Liver (tissue), 9 donors: ENCODE results near the gene THY1. TPM values are rescaled to one million over a fixed set of nuclear protein-coding genes. Genes with fewer than 3 reads are reported as not detected.

Source experiments
- DNase-seq: peaks from one replicate; pipeline ENCODE4 v3.0.0-alpha.2; 2017; ENCODE audit warnings: low spot score
- H3K27ac ChIP-seq, 2 donors: one replicate each; pipeline ENCODE4 v1.7.0; 2013; ENCODE audit warnings: inconsistent platforms in 2 of 2, low read length in 2 of 2, control low read depth in 1 of 2, low read depth in 1 of 2, mild to moderate bottlenecking in 1 of 2
- H3K27me3 ChIP-seq, 4 donors: one replicate each; pipeline versions ENCODE4 v1.6.1 to v1.7.0; 2013; ENCODE audit warnings: low read length in 3 of 4, inconsistent platforms in 1 of 4, mild to moderate bottlenecking in 1 of 4, moderate library complexity in 1 of 4; ENCODE audit not compliant: control insufficient read depth in 4 of 4, insufficient read depth in 4 of 4
- H3K36me3 ChIP-seq, 4 donors: one replicate each; pipeline versions ENCODE4 v1.6.1 to v1.7.0; 2013; ENCODE audit warnings: low read length in 3 of 4, mild to moderate bottlenecking in 3 of 4, low read depth in 1 of 4, moderate library complexity in 1 of 4; ENCODE audit not compliant: control insufficient read depth in 4 of 4, insufficient read depth in 3 of 4
- H3K4me1 ChIP-seq, 4 donors: one replicate each; pipeline versions ENCODE4 v1.6.1 to v1.7.0; 2013; ENCODE audit warnings: low read length in 3 of 4, mild to moderate bottlenecking in 3 of 4, moderate library complexity in 1 of 4; ENCODE audit not compliant: control insufficient read depth in 4 of 4, insufficient read depth in 4 of 4
- H3K4me3 ChIP-seq, 3 donors: one replicate each; pipeline versions ENCODE4 v1.6.1 to v1.7.0; 2013; ENCODE audit warnings: low read length in 3 of 3, control low read depth in 1 of 3, low read depth in 1 of 3, mild to moderate bottlenecking in 1 of 3
- H3K9ac ChIP-seq, 2 donors: one replicate each; pipeline ENCODE4 v1.7.0; 2013; ENCODE audit warnings: low read length in 2 of 2, mild to moderate bottlenecking in 2 of 2, moderate library complexity in 2 of 2, control low read depth in 1 of 2, low read depth in 1 of 2
- H3K9me3 ChIP-seq, 4 donors: one replicate each; pipeline versions ENCODE4 v1.6.1 to v1.7.0; 2013; ENCODE audit warnings: low read length in 3 of 4; ENCODE audit not compliant: control insufficient read depth in 4 of 4
- EGR1 ChIP-seq, 2 donors: IDR thresholded peaks; 2 replicates each; pipeline ENCODE4 v1.6.1; 2016 to 2018; ENCODE audit warnings: antibody characterized with exemption in 2 of 2, low read depth in 2 of 2
- FOXA1 ChIP-seq: IDR thresholded peaks from 2 replicates; pipeline ENCODE4 v1.6.1; 2016; ENCODE audit warnings: antibody characterized with exemption
- FOXA2 ChIP-seq: IDR thresholded peaks from 2 replicates; pipeline ENCODE4 v1.6.1; 2016; ENCODE audit warnings: antibody characterized with exemption
- GABPA ChIP-seq, 2 donors: IDR thresholded peaks in 1 of 2; conservative IDR thresholded peaks in 1 of 2; 2 replicates each; pipeline ENCODE4 v1.6.1; 2016; ENCODE audit warnings: antibody characterized with exemption in 2 of 2, mild to moderate bottlenecking in 1 of 2, moderate library complexity in 1 of 2
- HNF4A ChIP-seq, 2 donors: conservative IDR thresholded peaks; 2 replicates each; pipeline ENCODE4 v1.6.1; 2016; ENCODE audit warnings: antibody characterized with exemption in 2 of 2, mild to moderate bottlenecking in 2 of 2
- JUND ChIP-seq, 2 donors: IDR thresholded peaks; 2 replicates each; pipeline ENCODE4 v1.6.1; 2016; ENCODE audit warnings: antibody characterized with exemption in 2 of 2
- NR2F2 ChIP-seq: IDR thresholded peaks from 2 replicates; pipeline ENCODE4 v1.6.1; 2016; ENCODE audit warnings: antibody characterized with exemption
- RAD21 ChIP-seq, 2 donors: IDR thresholded peaks; 2 replicates each; pipeline ENCODE4 v1.6.1; 2016; ENCODE audit warnings: antibody characterized with exemption in 2 of 2, mild to moderate bottlenecking in 2 of 2
- RXRA ChIP-seq, 2 donors: IDR thresholded peaks; 2 replicates each; pipeline ENCODE4 v1.6.1; 2017 to 2018; ENCODE audit warnings: antibody characterized with exemption in 2 of 2, mild to moderate bottlenecking in 1 of 2
- SP1 ChIP-seq: IDR thresholded peaks from 2 replicates; pipeline ENCODE4 v1.6.1; 2018; ENCODE audit warnings: antibody characterized with exemption, mild to moderate bottlenecking
- TAF1 ChIP-seq: conservative IDR thresholded peaks from 2 replicates; pipeline ENCODE4 v1.6.1; 2016; ENCODE audit warnings: antibody characterized with exemption, mild to moderate bottlenecking
- YY1 ChIP-seq: IDR thresholded peaks from 2 replicates; pipeline ENCODE4 v1.6.1; 2016; ENCODE audit warnings: antibody characterized with exemption, mild to moderate bottlenecking
- WGBS: extraction: QIAGEN DNeasy Blood & Tissue Kit; methylation state at CpG from one replicate; pipeline ENCODE4 v1.1.7; 2013; 5-methylcytosine and 5-hydroxymethylcytosine counted together
- polyA plus RNA-seq, 2 donors: library from polyadenylated mRNA; stranded (reverse) in 1 of 2; unstranded in 1 of 2; fragments of 200-250 nt in 1 of 2; fragments of >200 nt in 1 of 2; fragmentation: Nextera tagmentation in 1 of 2; extraction: Ambion mirVana in 1 of 2; gene quantifications; one replicate each; pipeline versions ENCODE4 v1.2.1 to v1.2.3, GENCODE V29; 2013 to 2015
- total RNA-seq, 2 donors: library from RNA; depleted of rRNA; stranded (reverse); fragments of >200 nt; gene quantifications; one replicate each; pipeline ENCODE4 v1.2.3, GENCODE V29; 2014
- TF ChIP-seq, protein P1 (sequence below): IDR thresholded peaks from 2 replicates; pipeline ENCODE4 v1.6.1; 2016; ENCODE audit warnings: antibody characterized with exemption
- TF ChIP-seq, protein P2 (sequence below): IDR thresholded peaks from 2 replicates; pipeline ENCODE4 v1.6.1; 2016; ENCODE audit warnings: antibody characterized with exemption
- TF ChIP-seq, protein P3 (sequence below): IDR thresholded peaks from 2 replicates; pipeline ENCODE4 v1.6.1; 2016; ENCODE audit warnings: antibody characterized with exemption, mild to moderate bottlenecking
- TF ChIP-seq, protein P4 (sequence below): fragments of 150-350 bp; IDR thresholded peaks from 2 replicates; pipeline ENCODE4 v1.5.1; 2017; ENCODE audit warnings: improper control_type of control experiment, low read depth, low read length; ENCODE audit not compliant: missing input control
- TF ChIP-seq, protein P5 (sequence below): IDR thresholded peaks from 2 replicates; pipeline ENCODE4 v1.6.1; 2016; ENCODE audit warnings: antibody characterized with exemption
- donor health status: healthy.
- donor health status: healthy.
- donor health status: healthy.
- donor health status: healthy.
- donor health status: healthy.

THY1 gene
- total and polyA plus RNA-seq, 4 donors = 0.51 to 5.1 (median 1.1) TPM

DNA sequence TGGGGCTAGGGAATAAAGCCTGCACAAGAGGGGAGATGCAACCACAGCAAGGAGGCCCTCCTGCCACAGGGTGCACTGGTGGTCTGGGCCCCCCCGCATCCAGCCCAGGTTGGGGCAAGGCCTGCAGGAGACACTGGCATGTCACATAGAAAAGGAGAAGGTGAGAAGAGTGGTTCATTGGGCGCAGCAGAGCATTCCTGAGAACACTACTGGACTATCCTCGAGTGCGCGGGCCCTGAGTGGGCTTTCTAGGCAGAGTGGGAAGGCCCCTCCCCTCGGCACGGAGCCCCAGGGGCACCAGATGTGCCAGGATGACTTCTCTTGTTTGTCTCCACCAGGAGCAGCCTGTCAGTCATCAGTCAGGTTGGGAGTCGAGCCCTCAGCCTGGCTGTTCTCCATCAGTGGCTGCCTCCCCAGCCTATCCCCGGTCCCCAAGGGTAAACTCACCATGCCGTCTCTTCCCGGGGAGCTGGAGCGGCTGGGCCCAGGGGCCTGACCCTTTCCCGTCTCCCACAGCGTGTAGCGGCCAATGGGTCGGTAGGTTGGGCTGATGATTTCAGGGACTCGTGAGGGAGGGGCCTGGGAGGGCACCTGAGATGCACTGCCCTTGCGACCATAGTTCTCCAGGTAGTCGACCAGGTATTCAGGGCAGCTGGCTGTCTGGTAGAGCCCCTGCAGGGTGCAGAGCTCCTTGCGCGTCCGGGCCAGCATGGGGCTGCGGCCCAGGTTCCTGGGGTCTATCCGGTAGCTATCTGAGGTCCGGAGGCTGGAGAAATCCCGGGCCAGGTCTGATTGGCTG lies 50.5 kb downstream of the THY1 start:
- 83% methylated on average over 26 of the region's 26 CpGs for WGBS
- peaks cover 20 to 75% (median 56%) of the 10 kb centered on the region in 4 donors for H3K4me1 ChIP-seq
- H3K27me3 ChIP-seq = no peaks in the 10 kb centered on the region

DNA sequence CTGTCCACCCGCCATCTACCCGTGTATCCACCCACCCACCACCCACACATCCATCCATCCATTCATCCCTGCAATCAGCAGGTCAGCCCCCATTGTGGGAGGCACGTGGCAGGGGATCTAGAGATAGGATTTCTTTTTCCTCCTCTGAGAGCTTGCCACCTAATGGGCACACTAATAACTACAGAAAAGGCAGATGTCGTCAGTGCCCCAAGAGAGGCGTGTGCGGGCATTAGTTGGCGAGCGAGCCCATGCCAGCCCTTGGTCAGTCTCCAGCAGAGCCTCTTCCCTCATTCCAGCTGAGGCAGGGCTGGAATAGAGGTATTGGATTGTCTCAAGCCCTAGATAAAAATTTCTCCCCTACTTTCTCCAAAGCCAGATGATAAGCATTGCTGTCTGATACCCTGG lies 51.2 kb downstream of the THY1 start:
- WGBS = 52% methylated on average over 8 of the region's 8 CpGs
- Histone ChIP-seq H3K9me3 (no peaks in the 10 kb centered on the region), H3K27me3 (no peaks in the 10 kb centered on the region), H3K27ac (no peak overlapping the region), H3K9ac (peak overlapping the region in 1 of 2 donors; percentile 7), H3K36me3 (no peaks in the 10 kb centered on the region), H3K4me3 (no peak overlapping the region), H3K4me1 (peaks cover 20 to 82% (median 62%) of the 10 kb centered on the region in 4 donors)
- TF ChIP-seq, protein P1, sequence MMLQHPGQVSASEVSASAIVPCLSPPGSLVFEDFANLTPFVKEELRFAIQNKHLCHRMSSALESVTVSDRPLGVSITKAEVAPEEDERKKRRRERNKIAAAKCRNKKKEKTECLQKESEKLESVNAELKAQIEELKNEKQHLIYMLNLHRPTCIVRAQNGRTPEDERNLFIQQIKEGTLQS = no peak
- no peak for TF ChIP-seq RXRA (IDR thresholded peaks at IDR 0.05)
- TF ChIP-seq FOXA2 = no peak
- TF ChIP-seq RAD21 (IDR thresholded peaks at IDR 0.05) = peak; percentile 67 to 70
- TF ChIP-seq, protein P2, sequence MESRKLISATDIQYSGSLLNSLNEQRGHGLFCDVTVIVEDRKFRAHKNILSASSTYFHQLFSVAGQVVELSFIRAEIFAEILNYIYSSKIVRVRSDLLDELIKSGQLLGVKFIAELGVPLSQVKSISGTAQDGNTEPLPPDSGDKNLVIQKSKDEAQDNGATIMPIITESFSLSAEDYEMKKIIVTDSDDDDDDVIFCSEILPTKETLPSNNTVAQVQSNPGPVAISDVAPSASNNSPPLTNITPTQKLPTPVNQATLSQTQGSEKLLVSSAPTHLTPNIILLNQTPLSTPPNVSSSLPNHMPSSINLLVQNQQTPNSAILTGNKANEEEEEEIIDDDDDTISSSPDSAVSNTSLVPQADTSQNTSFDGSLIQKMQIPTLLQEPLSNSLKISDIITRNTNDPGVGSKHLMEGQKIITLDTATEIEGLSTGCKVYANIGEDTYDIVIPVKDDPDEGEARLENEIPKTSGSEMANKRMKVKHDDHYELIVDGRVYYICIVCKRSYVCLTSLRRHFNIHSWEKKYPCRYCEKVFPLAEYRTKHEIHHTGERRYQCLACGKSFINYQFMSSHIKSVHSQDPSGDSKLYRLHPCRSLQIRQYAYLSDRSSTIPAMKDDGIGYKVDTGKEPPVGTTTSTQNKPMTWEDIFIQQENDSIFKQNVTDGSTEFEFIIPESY = no peak
- TF ChIP-seq YY1 = no peak
- TF ChIP-seq GABPA (IDR thresholded peaks at IDR 0.05 in 1 of 2, conservative IDR thresholded peaks at IDR 0.05 in 1 of 2) = no peak
- TF ChIP-seq HNF4A (conservative IDR thresholded peaks at IDR 0.05) = no peak
- TF ChIP-seq, protein P3, sequence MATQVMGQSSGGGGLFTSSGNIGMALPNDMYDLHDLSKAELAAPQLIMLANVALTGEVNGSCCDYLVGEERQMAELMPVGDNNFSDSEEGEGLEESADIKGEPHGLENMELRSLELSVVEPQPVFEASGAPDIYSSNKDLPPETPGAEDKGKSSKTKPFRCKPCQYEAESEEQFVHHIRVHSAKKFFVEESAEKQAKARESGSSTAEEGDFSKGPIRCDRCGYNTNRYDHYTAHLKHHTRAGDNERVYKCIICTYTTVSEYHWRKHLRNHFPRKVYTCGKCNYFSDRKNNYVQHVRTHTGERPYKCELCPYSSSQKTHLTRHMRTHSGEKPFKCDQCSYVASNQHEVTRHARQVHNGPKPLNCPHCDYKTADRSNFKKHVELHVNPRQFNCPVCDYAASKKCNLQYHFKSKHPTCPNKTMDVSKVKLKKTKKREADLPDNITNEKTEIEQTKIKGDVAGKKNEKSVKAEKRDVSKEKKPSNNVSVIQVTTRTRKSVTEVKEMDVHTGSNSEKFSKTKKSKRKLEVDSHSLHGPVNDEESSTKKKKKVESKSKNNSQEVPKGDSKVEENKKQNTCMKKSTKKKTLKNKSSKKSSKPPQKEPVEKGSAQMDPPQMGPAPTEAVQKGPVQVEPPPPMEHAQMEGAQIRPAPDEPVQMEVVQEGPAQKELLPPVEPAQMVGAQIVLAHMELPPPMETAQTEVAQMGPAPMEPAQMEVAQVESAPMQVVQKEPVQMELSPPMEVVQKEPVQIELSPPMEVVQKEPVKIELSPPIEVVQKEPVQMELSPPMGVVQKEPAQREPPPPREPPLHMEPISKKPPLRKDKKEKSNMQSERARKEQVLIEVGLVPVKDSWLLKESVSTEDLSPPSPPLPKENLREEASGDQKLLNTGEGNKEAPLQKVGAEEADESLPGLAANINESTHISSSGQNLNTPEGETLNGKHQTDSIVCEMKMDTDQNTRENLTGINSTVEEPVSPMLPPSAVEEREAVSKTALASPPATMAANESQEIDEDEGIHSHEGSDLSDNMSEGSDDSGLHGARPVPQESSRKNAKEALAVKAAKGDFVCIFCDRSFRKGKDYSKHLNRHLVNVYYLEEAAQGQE = no peak
- no peak for TF ChIP-seq SP1
- TF ChIP-seq, protein P4, sequence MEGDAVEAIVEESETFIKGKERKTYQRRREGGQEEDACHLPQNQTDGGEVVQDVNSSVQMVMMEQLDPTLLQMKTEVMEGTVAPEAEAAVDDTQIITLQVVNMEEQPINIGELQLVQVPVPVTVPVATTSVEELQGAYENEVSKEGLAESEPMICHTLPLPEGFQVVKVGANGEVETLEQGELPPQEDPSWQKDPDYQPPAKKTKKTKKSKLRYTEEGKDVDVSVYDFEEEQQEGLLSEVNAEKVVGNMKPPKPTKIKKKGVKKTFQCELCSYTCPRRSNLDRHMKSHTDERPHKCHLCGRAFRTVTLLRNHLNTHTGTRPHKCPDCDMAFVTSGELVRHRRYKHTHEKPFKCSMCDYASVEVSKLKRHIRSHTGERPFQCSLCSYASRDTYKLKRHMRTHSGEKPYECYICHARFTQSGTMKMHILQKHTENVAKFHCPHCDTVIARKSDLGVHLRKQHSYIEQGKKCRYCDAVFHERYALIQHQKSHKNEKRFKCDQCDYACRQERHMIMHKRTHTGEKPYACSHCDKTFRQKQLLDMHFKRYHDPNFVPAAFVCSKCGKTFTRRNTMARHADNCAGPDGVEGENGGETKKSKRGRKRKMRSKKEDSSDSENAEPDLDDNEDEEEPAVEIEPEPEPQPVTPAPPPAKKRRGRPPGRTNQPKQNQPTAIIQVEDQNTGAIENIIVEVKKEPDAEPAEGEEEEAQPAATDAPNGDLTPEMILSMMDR = peak; percentile 29
- TF ChIP-seq FOXA1 = no peak
- no peak for TF ChIP-seq EGR1 (IDR thresholded peaks at IDR 0.05; ENCODE audit: low read depth in 2 of 2)
- no peak for TF ChIP-seq NR2F2
- DNase-seq = no peak

More for the DNA sequence above, 50.5 kb downstream of the THY1 start:
- DNase-seq = no peak
- Histone ChIP-seq H3K36me3 (no peaks in the 10 kb centered on the region), H3K9me3 (no peaks in the 10 kb centered on the region), H3K4me3 (no peak overlapping the region), H3K27ac (no peak overlapping the region), H3K9ac (no peak overlapping the region)
- TF ChIP-seq, protein P5, sequence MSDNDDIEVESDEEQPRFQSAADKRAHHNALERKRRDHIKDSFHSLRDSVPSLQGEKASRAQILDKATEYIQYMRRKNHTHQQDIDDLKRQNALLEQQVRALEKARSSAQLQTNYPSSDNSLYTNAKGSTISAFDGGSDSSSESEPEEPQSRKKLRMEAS = no peak
- TF ChIP-seq FOXA1 (no peak), JUND (IDR thresholded peaks at IDR 0.05) (no peak), HNF4A (conservative IDR thresholded peaks at IDR 0.05) (no peak), RXRA (IDR thresholded peaks at IDR 0.05) (no peak), TAF1 (no peak), NR2F2 (no peak), RAD21 (IDR thresholded peaks at IDR 0.05) (no peak), YY1 (no peak), FOXA2 (no peak)
- TF ChIP-seq, protein P1 = no peak
- TF ChIP-seq, protein P2 = no peak
